ENCODE data around the gene UNC13D. TPM values are rescaled to one million over a fixed set of nuclear protein-coding genes. Genes with fewer than 3 reads are reported as not detected.

UNC13D gene
- polyA plus RNA-seq, 3 donors, result 28.4 to 111 (median 53.3) TPM

GRCh38 chr17:75803883-75804282 lies 40.3 kb downstream of the UNC13D start:
- Histone ChIP-seq H3K4me1 (ENCODE audit: control insufficient read depth in 1 of 2, insufficient read depth in 2 of 2, low read length in 2 of 2) (no peaks in the 10 kb centered on the region), H3K4me3 (replicated peaks in 1 of 3; ENCODE audit: low read depth in 2 of 3, low read length in 3 of 3) (no peak overlapping the region), H3K27ac (ENCODE audit: low read depth in 1 of 2, low read length in 2 of 2) (no peak overlapping the region), H3K27me3 (ENCODE audit: control insufficient read depth in 2 of 2, insufficient read depth in 2 of 2, low read length in 2 of 2) (no peaks in the 10 kb centered on the region), H3K79me2 (ENCODE audit: insufficient read depth, low read length) (peaks cover 16% of the 10 kb centered on the region), H4K20me1 (ENCODE audit: insufficient read depth, low read length) (no peaks in the 10 kb centered on the region), H3K4me2 (replicated peaks; ENCODE audit: extremely low read depth, low read length, poor library complexity, severe bottlenecking) (no peak overlapping the region), H3K9me3 (replicated peaks in 1 of 2; ENCODE audit: control insufficient read depth in 1 of 2, insufficient read depth in 1 of 2, low read length in 2 of 2) (no peaks in the 10 kb centered on the region), H3K36me3 (replicated peaks in 1 of 2; ENCODE audit: control insufficient read depth in 1 of 2, insufficient read depth in 2 of 2, low read length in 2 of 2) (peaks cover 12 to 19% of the 10 kb centered on the region in 2 donors), H2AFZ (ENCODE audit: insufficient read depth, low read depth, low read length, poor library complexity, severe bottlenecking) (no peak overlapping the region), H3K9ac (ENCODE audit: insufficient read depth, low read length, poor library complexity, severe bottlenecking) (no peak overlapping the region)
- intact Hi-C loops (cut with micrococcal nuclease), result no loop called here
- no peaks in the 10 kb centered on the region for H3K4me1 Mint-ChIP-seq
- TF ChIP-seq CTCF (IDR thresholded peaks at IDR 0.05), result no peak
- peaks cover 0 to 3% (median 0%) of the 10 kb centered on the region in 7 donors for H3K9me3 Mint-ChIP-seq
- H3K27ac Mint-ChIP-seq, result no peak overlapping the region
- no peak overlapping the region for H3K4me3 Mint-ChIP-seq
- peaks cover 0 to 1% (median 0%) of the 10 kb centered on the region in 3 donors for H3K27me3 Mint-ChIP-seq (ENCODE audit: low read depth in 3 of 3)
- WGBS (ENCODE audit: insufficient coverage), result no CpG with 5 or more reads among the region's 1 CpG
- no peak for DNase-seq
- H3K36me3 Mint-ChIP-seq, result peaks cover 14 to 29% of the 10 kb centered on the region in 2 donors

- H3K4me1 Mint-ChIP-seq, result no peaks in the 10 kb centered on the region
- H3K36me3 Mint-ChIP-seq, result peaks cover 32 to 59% of the 10 kb centered on the region in 2 donors
- intact Hi-C loops (cut with micrococcal nuclease), result no loop called here
- 93% methylated on average over 2 of the region's 4 CpGs for WGBS (ENCODE audit: insufficient coverage)
- Histone ChIP-seq H3K4me2 (replicated peaks; ENCODE audit: extremely low read depth, low read length, poor library complexity, severe bottlenecking) (no peak overlapping the region), H3K9me3 (replicated peaks in 1 of 2; ENCODE audit: control insufficient read depth in 1 of 2, insufficient read depth in 1 of 2, low read length in 2 of 2) (no peaks in the 10 kb centered on the region), H4K20me1 (ENCODE audit: insufficient read depth, low read length) (no peaks in the 10 kb centered on the region), H3K27me3 (ENCODE audit: control insufficient read depth in 2 of 2, insufficient read depth in 2 of 2, low read length in 2 of 2) (no peaks in the 10 kb centered on the region), H3K36me3 (replicated peaks in 1 of 2; ENCODE audit: control insufficient read depth in 1 of 2, insufficient read depth in 2 of 2, low read length in 2 of 2) (peaks cover 16 to 45% of the 10 kb centered on the region in 2 donors), H3K4me3 (replicated peaks in 1 of 3; ENCODE audit: low read depth in 2 of 3, low read length in 3 of 3) (no peak overlapping the region), H3K27ac (ENCODE audit: low read depth in 1 of 2, low read length in 2 of 2) (no peak overlapping the region), H3K9ac (ENCODE audit: insufficient read depth, low read length, poor library complexity, severe bottlenecking) (no peak overlapping the region), H3K79me2 (ENCODE audit: insufficient read depth, low read length) (peaks cover 20% of the 10 kb centered on the region), H3K4me1 (ENCODE audit: control insufficient read depth in 1 of 2, insufficient read depth in 2 of 2, low read length in 2 of 2) (no peaks in the 10 kb centered on the region), H2AFZ (ENCODE audit: insufficient read depth, low read depth, low read length, poor library complexity, severe bottlenecking) (no peak overlapping the region)
- H3K4me3 Mint-ChIP-seq, result no peak overlapping the region
- H3K9me3 Mint-ChIP-seq, result peaks cover 0 to 2% (median 0%) of the 10 kb centered on the region in 7 donors
- H3K27ac Mint-ChIP-seq, result no peak overlapping the region
- no peak for DNase-seq
- H3K27me3 Mint-ChIP-seq (ENCODE audit: low read depth in 3 of 3), result no peaks in the 10 kb centered on the region
- TF ChIP-seq CTCF (IDR thresholded peaks at IDR 0.05), result no peak
Measured at GRCh38 chr17:75799402-75799801, 44.8 kb downstream of the UNC13D start.
